C4-2B (cell line): Measurements from ENCODE around the gene EPHA4.

Source experiments
- ZFX ChIP-seq: fragments of 450-650 bp; IDR thresholded peaks from 2 replicates; pipeline ENCODE4 v1.6.1; 2017
- TF ChIP-seq, protein P1 (sequence below): fragments of 450-650 bp; conservative IDR thresholded peaks from 2 replicates; pipeline ENCODE4 v1.5.1; 2017; ENCODE audit warnings: mild to moderate bottlenecking

DNA sequence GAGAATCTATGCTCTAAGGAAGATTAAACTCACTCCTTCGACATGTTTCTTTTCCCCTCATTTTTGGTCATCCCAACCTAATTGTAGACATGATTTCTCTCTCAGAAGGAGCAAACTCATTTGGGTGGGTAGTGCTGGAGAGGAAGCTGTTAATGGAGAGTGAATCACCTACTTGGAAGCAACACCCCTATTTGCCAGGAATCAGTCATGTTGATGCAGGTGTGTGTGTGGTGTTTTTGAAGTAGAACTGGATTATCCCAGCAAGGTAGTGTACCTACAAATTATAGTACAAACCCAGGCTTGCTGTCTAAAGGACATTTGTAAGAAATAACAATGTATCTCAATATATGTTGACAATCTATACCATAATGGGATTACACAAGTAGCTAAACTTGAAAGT, 186.4 kb downstream of the EPHA4 start:
- TF ChIP-seq, protein P1, sequence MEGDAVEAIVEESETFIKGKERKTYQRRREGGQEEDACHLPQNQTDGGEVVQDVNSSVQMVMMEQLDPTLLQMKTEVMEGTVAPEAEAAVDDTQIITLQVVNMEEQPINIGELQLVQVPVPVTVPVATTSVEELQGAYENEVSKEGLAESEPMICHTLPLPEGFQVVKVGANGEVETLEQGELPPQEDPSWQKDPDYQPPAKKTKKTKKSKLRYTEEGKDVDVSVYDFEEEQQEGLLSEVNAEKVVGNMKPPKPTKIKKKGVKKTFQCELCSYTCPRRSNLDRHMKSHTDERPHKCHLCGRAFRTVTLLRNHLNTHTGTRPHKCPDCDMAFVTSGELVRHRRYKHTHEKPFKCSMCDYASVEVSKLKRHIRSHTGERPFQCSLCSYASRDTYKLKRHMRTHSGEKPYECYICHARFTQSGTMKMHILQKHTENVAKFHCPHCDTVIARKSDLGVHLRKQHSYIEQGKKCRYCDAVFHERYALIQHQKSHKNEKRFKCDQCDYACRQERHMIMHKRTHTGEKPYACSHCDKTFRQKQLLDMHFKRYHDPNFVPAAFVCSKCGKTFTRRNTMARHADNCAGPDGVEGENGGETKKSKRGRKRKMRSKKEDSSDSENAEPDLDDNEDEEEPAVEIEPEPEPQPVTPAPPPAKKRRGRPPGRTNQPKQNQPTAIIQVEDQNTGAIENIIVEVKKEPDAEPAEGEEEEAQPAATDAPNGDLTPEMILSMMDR, result no peak
- TF ChIP-seq ZFX, result no peak
